Endothelial cell of umbilical vein (primary cell): Measurements from ENCODE around the gene DLST.

Source experiments
- EZH2 ChIP-seq: IDR thresholded peaks from 2 replicates; pipeline ENCODE4 v1.6.1; 2012; ENCODE audit warnings: borderline replicate concordance, low read depth, mild to moderate bottlenecking, moderate library complexity, low read length, inconsistent platforms; ENCODE audit not compliant: severe bottlenecking
- FOS ChIP-seq: IDR thresholded peaks from 2 replicates; pipeline ENCODE4 v1.6.1; 2011; ENCODE audit warnings: mild to moderate bottlenecking, low read length, moderate library complexity, borderline replicate concordance; ENCODE audit not compliant: insufficient read depth
- MYC ChIP-seq: IDR thresholded peaks from one replicate; pipeline ENCODE4 v1.6.1; 2011; ENCODE audit warnings: mild to moderate bottlenecking, low read depth, low read length
- POLR2A ChIP-seq: IDR thresholded peaks from 2 replicates; pipeline ENCODE4 v1.6.1; 2012; ENCODE audit warnings: low read depth, mild to moderate bottlenecking, control low read depth, low read length
- POLR2AphosphoS5 ChIP-seq: IDR thresholded peaks from 2 replicates; pipeline ENCODE4 v1.6.1; 2012; ENCODE audit warnings: low read depth, mild to moderate bottlenecking, control low read depth, low read length, moderate library complexity; ENCODE audit not compliant: insufficient read depth
- TF ChIP-seq, protein P1 (sequence below), 2 donors: IDR thresholded peaks; 1 replicate in 1 of 2; 2 replicates in 1 of 2; pipeline ENCODE4 v1.5.1; 2011; ENCODE audit warnings: low read length in 2 of 2, mild to moderate bottlenecking in 2 of 2, moderate library complexity in 2 of 2, control low read depth in 1 of 2, inconsistent platforms in 1 of 2, low read depth in 1 of 2; ENCODE audit not compliant: insufficient read depth in 1 of 2; ENCODE audit errors: extremely low read depth in 1 of 2
- TF ChIP-seq, protein P2 (sequence below): IDR thresholded peaks from 2 replicates; pipeline ENCODE4 v1.6.1; 2011; ENCODE audit not compliant: insufficient read depth, insufficient read length

DNA sequence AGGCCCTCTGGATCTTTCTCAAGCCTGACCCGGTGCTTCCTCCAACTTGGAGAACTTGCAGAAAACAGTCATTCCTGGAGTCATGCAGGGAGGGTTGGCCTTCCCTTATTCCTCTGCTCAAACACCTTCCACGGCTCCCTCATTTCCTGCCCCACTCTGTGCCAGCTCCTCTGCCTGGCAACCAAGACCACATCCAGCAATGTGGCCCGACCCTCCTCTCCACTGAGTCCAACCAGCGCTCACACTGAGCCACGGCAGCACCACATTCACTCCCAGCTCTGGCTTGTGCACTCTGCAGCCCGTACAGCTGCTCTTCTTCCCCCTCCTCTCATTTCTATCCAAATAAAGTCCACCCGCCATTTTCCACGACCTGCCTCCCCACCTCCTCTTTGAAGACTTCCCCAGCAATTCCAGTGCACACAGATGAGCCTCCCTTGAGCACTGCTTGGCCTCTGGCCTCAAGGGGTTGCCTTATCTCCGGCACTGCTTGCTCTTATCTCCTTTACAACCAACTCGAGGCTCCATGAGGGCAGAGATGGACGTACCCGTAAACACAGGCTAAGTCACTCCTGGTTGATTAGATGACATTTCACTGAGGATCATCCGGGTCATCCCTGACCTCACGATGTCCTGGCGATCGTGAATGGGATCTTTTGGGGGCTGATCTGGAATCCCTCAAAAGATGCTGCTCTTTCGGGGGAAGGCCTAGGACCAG, 68.3 kb downstream of the DLST start:
- TF ChIP-seq POLR2AphosphoS5 (no peak), POLR2A (peak; percentile 6), MYC (no peak), EZH2 (no peak), FOS (no peak)
- TF ChIP-seq, protein P1, sequence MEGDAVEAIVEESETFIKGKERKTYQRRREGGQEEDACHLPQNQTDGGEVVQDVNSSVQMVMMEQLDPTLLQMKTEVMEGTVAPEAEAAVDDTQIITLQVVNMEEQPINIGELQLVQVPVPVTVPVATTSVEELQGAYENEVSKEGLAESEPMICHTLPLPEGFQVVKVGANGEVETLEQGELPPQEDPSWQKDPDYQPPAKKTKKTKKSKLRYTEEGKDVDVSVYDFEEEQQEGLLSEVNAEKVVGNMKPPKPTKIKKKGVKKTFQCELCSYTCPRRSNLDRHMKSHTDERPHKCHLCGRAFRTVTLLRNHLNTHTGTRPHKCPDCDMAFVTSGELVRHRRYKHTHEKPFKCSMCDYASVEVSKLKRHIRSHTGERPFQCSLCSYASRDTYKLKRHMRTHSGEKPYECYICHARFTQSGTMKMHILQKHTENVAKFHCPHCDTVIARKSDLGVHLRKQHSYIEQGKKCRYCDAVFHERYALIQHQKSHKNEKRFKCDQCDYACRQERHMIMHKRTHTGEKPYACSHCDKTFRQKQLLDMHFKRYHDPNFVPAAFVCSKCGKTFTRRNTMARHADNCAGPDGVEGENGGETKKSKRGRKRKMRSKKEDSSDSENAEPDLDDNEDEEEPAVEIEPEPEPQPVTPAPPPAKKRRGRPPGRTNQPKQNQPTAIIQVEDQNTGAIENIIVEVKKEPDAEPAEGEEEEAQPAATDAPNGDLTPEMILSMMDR (IDR thresholded peaks at IDR 0.05; ENCODE audit: extremely low read depth in 1 of 2, insufficient read depth in 1 of 2, low read depth in 1 of 2, low read length in 2 of 2) = no peak
- TF ChIP-seq, protein P2, sequence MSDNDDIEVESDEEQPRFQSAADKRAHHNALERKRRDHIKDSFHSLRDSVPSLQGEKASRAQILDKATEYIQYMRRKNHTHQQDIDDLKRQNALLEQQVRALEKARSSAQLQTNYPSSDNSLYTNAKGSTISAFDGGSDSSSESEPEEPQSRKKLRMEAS = no peak
